Spinal cord (tissue), 10 donors: ENCODE data around the gene LETM1. TPM values are rescaled to one million over a fixed set of nuclear protein-coding genes. Genes with fewer than 3 reads are reported as not detected.

Experiments
- DNase-seq, 6 donors: peaks; one replicate each; pipeline versions ENCODE4 v3.0.0 to v3.0.0-alpha.2; 2013 to 2015; ENCODE audit warnings: low spot score in 6 of 6, low read depth in 4 of 6
- H3K27ac ChIP-seq: one replicate; pipeline ENCODE4 v1.5.1; 2013; ENCODE audit warnings: low read depth, low read length, control low read depth
- H3K27me3 ChIP-seq: one replicate; pipeline ENCODE4 v1.6.1; 2013; ENCODE audit warnings: low read length; ENCODE audit not compliant: control insufficient read depth, insufficient read depth
- H3K36me3 ChIP-seq: one replicate; pipeline ENCODE4 v1.6.1; 2013; ENCODE audit warnings: low read length; ENCODE audit not compliant: control insufficient read depth, insufficient read depth
- H3K4me1 ChIP-seq: one replicate; pipeline ENCODE4 v1.6.1; 2013; ENCODE audit warnings: low read length; ENCODE audit not compliant: control insufficient read depth, insufficient read depth
- H3K4me3 ChIP-seq: one replicate; pipeline ENCODE4 v1.5.1; 2013; ENCODE audit warnings: low read depth, low read length, control low read depth
- H3K9me3 ChIP-seq: one replicate; pipeline ENCODE4 v1.6.1; 2013; ENCODE audit warnings: low read length; ENCODE audit not compliant: control insufficient read depth, insufficient read depth
- WGBS: methylation state at CpG from one replicate; pipeline ENCODE4 v1.1.5; 2013; ENCODE audit warnings: missing lambda C conversion rate; ENCODE audit not compliant: insufficient coverage; 5-methylcytosine and 5-hydroxymethylcytosine counted together
- polyA plus RNA-seq, 2 donors: library from polyadenylated mRNA; unstranded; fragments of 120-200 nt; gene quantifications; one replicate each; pipeline ENCODE4 v1.2.1, GENCODE V29; 2013; ENCODE audit not compliant: insufficient read length in 2 of 2
- total RNA-seq, 2 donors: library from RNA; depleted of rRNA in 1 of 2; stranded (reverse); fragments of 120-200 nt in 1 of 2; fragments of >200 nt in 1 of 2; gene quantifications; one replicate each; pipeline versions ENCODE4 v1.2.3 to v1.2.4, GENCODE V29; 2013 to 2014
- donor health status: healthy.

LETM1 gene
- total and polyA plus RNA-seq, 4 donors, result 29.3 to 50.0 (median 39.6) TPM

DNA sequence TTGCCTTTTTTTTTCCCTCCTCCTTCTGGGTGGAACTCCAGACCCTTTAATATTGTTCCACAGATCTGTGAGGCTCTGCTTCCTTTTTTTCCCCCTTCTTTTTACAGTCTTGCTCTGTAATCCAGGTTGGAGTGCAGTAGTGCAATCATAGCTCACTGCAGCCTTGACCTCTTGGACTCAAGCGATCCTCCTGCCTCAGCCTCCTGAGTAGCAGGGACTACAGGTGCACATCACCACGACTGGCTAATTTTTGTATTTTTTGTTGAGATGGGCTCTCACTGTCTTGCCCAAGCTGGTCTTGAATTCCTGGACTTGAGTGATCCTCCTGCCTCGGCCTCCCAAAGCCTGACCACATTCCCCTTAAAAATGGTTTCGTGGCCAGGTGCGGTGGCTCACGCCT, 42.1 kb upstream of the LETM1 start:
- 86% methylated on average over 2 of the region's 6 CpGs for WGBS
- H3K4me1 ChIP-seq, result peaks cover 10% of the 10 kb centered on the region
- no peak for DNase-seq
- H3K9me3 ChIP-seq, result no peaks in the 10 kb centered on the region
- no peaks in the 10 kb centered on the region for H3K27me3 ChIP-seq
- peaks cover 27% of the 10 kb centered on the region for H3K36me3 ChIP-seq
- no peak overlapping the region for H3K27ac ChIP-seq
- H3K4me3 ChIP-seq, result no peak overlapping the region

DNA sequence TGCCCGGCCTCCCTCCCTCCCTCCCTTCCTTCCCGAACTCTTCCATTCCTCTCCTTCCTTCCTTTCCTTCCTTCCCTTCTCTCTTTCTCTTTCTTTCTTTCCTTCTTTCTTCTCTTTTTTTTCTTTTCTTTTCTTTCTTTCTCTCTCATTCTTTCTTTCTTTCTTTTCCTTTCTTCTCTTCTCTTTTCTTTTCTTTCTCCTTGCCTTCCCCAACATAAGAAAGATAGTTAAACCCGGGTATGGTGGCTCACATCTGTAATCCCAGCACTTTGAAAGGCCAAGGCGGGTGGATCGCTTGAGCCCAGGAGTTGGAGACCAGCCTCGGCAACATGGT, 40.7 kb upstream of the LETM1 start:
- Histone ChIP-seq H3K4me3 (no peak overlapping the region), H3K27me3 (no peaks in the 10 kb centered on the region), H3K36me3 (peaks cover 13% of the 10 kb centered on the region), H3K9me3 (no peaks in the 10 kb centered on the region), H3K4me1 (peaks cover 10% of the 10 kb centered on the region), H3K27ac (no peak overlapping the region)
- DNase-seq, result no peak
- 90% methylated on average over 5 of the region's 6 CpGs for WGBS

DNA sequence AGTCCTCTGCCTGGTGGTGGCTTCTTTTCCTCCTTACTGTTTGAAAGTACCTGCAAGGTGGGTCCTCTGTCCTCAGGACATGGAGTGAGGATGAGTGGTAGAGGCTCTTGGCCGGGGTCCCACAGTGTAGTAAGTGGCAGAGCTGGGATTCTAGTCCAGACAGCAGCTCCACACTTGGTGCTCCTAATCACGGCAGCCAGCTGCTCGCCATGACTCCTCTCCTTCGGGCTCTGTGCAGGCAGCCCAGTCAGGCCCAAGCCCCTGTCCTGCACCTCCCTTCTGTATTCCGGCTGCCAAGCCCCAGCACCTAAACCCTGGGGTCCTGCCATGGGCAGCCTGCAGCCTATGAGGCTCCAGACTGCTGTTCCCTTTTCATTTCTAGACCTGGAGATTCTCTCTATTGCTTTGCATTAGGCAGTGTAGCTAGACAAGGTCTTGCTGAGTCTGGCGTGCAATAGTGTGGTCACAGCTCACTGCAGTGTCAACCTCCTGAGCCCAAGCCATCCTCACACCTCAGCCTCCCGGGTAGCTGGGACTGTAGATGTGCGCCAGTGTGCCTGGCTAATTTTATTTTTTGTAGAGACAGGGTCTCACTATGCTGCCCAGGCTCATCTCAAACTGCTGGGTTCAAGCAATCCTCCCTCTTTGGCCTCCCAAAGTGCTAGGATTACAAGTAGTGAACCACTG, 40.2 kb upstream of the LETM1 start:
- H3K4me3 ChIP-seq, result no peak overlapping the region
- no peaks in the 10 kb centered on the region for H3K9me3 ChIP-seq

DNA sequence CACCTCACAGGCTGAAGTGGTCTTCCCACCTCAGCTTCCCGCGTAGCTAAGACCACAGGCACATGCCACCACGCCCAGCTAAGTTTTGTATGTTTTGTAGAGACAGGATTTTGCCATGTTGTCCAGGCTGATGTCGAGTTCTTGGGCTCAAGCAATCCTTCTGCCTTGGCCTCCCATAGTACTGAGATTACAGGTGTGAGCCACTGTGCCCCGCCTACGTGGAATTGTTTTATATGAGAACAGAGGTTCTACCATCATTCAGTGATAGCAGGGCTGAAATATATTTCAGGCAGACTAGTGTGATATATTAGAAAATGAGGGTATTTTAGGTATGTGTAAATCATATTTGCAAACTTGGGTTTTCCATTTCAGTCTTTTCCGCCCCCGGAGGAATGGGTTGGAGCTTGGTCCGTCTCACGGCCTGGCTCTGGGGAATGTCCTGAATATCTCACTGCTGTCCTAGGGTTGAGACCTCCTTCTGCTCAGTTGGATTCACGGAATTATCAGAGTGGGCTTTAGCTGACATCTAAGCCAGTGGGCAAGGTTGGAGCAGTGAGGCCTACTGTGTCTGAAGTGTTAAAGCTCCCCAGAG, 35.1 kb upstream of the LETM1 start:
- H3K27ac ChIP-seq, result no peak overlapping the region
- 98% methylated on average over 10 of the region's 11 CpGs for WGBS
- no peak for DNase-seq
- no peaks in the 10 kb centered on the region for H3K27me3 ChIP-seq
- H3K36me3 ChIP-seq, result peaks cover 3% of the 10 kb centered on the region
- no peak overlapping the region for H3K4me3 ChIP-seq
- H3K9me3 ChIP-seq, result no peaks in the 10 kb centered on the region
- no peaks in the 10 kb centered on the region for H3K4me1 ChIP-seq

More for the DNA sequence above, 40.2 kb upstream of the LETM1 start:
- Histone ChIP-seq H3K36me3 (peaks cover 8% of the 10 kb centered on the region), H3K27ac (no peak overlapping the region), H3K27me3 (no peaks in the 10 kb centered on the region), H3K4me1 (peaks cover 7% of the 10 kb centered on the region)
- WGBS, result 88% methylated on average over 4 of the region's 8 CpGs
- no peak for DNase-seq

DNA sequence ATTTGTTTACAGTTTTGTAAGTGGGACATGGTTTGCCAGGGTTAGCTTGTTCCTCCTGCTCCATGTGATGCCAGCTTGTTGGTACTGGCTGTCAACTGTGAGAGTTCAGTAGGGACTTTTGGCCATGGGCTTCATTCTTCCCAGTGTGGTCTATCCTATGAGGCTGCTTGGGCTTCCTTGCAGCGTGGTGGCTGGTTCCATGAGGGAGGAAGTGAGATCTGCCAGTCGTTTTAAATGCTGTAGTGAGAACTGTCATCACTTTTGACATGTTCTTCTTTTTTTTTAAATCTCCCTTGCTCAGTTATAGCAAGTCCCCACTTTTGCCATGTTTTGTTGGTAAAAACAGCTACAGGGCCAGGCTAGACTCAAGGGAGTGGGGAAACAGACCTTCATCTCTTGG, 31.1 kb upstream of the LETM1 start:
- Histone ChIP-seq H3K4me3 (no peak overlapping the region), H3K27me3 (no peaks in the 10 kb centered on the region), H3K36me3 (peaks cover 3% of the 10 kb centered on the region), H3K27ac (no peak overlapping the region), H3K9me3 (no peaks in the 10 kb centered on the region), H3K4me1 (no peaks in the 10 kb centered on the region)
- WGBS, result no CpG with 5 or more reads among the region's 2 CpGs
- no peak for DNase-seq

DNA sequence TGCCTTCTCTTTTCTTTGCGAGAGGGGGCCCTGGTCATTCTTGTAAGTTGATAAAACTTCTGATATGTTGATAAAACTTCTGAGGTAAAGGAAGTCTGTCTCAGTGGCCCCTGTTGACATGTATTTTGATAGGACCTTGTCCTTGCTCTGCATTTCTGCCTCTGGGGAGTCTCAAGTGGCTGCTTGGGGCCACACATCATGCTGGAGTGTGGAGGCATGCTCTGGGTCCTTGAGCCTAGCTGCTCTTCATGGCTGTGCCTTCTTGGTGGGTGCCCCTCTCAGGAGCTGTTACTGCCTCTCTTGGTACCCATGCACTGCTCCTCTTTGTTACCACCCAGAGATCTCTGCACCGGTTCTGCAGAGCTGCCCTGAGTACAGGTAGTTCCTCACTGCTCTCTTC, 29.5 kb upstream of the LETM1 start:
- H3K27ac ChIP-seq, result no peak overlapping the region
- no peaks in the 10 kb centered on the region for H3K4me1 ChIP-seq
- peaks cover 3% of the 10 kb centered on the region for H3K36me3 ChIP-seq
- no peaks in the 10 kb centered on the region for H3K27me3 ChIP-seq
- H3K9me3 ChIP-seq, result no peaks in the 10 kb centered on the region
- DNase-seq, result no peak
- H3K4me3 ChIP-seq, result no peak overlapping the region
- no CpG with 5 or more reads among the region's 2 CpGs for WGBS

DNA sequence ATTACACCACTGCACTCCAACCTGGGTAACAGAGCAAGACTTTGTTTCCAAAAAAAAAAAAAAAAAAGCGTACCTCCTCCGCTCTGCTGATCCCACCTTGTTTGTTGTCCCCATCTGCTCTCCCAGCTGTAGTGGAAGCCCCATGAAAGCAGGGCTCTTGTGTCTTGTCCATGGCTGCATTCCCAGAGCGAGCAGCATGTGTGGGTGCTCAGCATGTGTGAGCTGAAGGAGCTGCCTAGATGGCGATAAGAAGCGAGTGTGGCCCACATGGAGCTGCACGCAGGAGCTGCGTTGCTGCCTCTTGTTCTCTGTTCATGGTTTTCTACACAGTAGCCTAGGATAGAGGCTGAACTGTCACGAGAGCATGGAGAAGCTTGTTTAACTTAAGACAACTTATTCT, 27.6 kb upstream of the LETM1 start:
- Histone ChIP-seq H3K4me3 (no peak overlapping the region), H3K27me3 (no peaks in the 10 kb centered on the region), H3K4me1 (no peaks in the 10 kb centered on the region), H3K36me3 (no peaks in the 10 kb centered on the region), H3K27ac (no peak overlapping the region), H3K9me3 (no peaks in the 10 kb centered on the region)
- no peak for DNase-seq
- 100% methylated on average over 2 of the region's 8 CpGs for WGBS

DNA sequence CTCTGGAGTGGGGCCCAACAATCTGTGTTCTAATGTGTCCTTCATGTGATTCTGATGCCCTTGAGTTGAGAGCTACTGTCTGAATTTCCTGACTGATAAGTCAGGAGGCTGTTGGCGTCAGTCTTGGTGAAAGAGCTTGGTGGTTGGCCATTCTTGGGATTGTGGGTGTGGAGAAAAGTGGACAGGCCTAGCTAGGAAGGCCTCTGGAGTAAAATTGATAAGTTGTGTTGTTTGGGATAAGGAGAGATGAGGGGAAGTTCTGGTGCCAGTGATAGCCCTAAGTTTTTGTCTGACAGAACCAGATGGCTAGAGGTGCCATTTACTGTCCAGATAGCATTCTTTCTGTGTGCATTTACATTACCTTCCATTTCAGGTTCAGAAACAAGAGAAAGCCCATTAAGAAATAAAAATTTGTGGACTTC, 26.9 kb upstream of the LETM1 start:
- WGBS, result 93% methylated on average over 1 of the region's 1 CpG

DNA sequence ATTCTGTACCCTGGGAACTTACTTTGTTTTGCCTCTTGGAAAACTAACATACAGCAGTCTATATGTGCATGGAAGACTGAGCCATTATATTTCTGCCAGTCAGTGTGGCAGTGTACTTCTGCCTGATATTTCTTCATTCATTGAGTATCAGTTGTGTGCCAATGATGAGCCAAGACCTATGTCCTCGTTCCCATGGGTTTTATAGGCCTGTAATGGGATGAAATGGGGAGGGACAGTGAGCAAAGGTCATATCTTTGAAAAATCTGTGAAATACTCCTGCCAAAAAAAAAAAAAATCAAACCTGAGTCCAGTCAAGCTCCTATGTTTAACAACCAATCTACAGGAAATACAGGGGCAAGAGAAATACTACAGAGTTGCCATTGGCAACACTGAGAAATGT, 24.4 kb upstream of the LETM1 start:
- no CpG with 5 or more reads among the region's 1 CpG for whole genome bisulfite sequencing
- no peaks in the 10 kb centered on the region for H3K4me1 ChIP-seq
- DNase-seq, result no peak
- H3K4me3 ChIP-seq, result no peak overlapping the region
- H3K9me3 ChIP-seq, result no peaks in the 10 kb centered on the region
- H3K27me3 ChIP-seq, result no peaks in the 10 kb centered on the region
- H3K36me3 ChIP-seq, result no peaks in the 10 kb centered on the region
- no peak overlapping the region for H3K27ac ChIP-seq

More for the DNA sequence above, 26.9 kb upstream of the LETM1 start:
- Histone ChIP-seq H3K9me3 (no peaks in the 10 kb centered on the region), H3K27me3 (no peaks in the 10 kb centered on the region), H3K27ac (no peak overlapping the region), H3K4me3 (no peak overlapping the region), H3K4me1 (no peaks in the 10 kb centered on the region), H3K36me3 (no peaks in the 10 kb centered on the region)
- no peak for DNase-seq

DNA sequence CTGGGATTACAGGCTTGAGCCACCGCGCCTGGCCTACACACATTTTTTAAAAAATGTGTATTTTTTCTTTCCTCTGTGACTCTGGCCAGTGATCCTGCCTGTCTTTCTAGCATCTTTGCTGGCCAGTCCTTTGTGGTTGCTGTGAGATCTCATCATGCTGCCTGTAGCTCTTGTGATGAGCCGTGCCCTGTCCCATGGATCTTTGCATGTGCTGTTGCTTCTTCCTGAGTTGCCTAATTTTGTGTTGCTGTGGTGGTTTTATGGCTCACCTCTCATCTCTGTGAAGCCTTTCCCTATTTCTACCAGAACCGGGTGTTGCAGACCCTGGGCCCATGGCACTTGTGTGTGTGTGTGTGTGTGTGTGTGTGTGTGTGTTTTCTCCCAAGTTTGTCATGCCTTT, 23.5 kb upstream of the LETM1 start:
- H3K36me3 ChIP-seq, result no peaks in the 10 kb centered on the region
- DNase-seq, result no peak
- no CpG with 5 or more reads among the region's 4 CpGs for WGBS
- H3K9me3 ChIP-seq, result no peaks in the 10 kb centered on the region
- no peaks in the 10 kb centered on the region for H3K27me3 ChIP-seq
- no peaks in the 10 kb centered on the region for H3K4me1 ChIP-seq
- no peak overlapping the region for H3K4me3 ChIP-seq
- no peak overlapping the region for H3K27ac ChIP-seq
